T-helper 17 cell (primary cell): ENCODE results near the gene LMLN. TPM values are rescaled to one million over a fixed set of nuclear protein-coding genes. Genes with fewer than 3 reads are reported as not detected.
A peak's percentile ranks its signal among the peaks of the same experiment; 100 is the strongest.
"Not testable (repeated sequence)": the region's sequence is repeated elsewhere in the genome, so short reads cannot be mapped to it uniquely, and the experiment has no call there.

ENCODE experiments used
- ATAC-seq: fragments of 150-1000 bp; cut with Tn5 transposase; 2 replicates; pipeline ENCODE4 v1.10.0; 2021; ENCODE audit warnings: mild to moderate bottlenecking, moderate library complexity
- DNase-seq, 3 donors: peaks; one replicate each; pipeline versions ENCODE4 v3.0.0 to v3.0.0-alpha.2; 2020 to 2021
- H3K9me3 ChIP-seq: one replicate; pipeline ENCODE4 v1.7.0; 2013; ENCODE audit warnings: low read length, mild to moderate bottlenecking; ENCODE audit not compliant: control insufficient read depth, poor library complexity, severe bottlenecking
- H3K27ac Mint-ChIP-seq: one replicate; pipeline ENCODE4 v1.8.0; 2022; ENCODE audit warnings: mild to moderate bottlenecking, moderate library complexity, mixed read lengths
- H3K27me3 Mint-ChIP-seq: one replicate; pipeline ENCODE4 v1.8.0; 2022; ENCODE audit warnings: mixed read lengths
- H3K36me3 Mint-ChIP-seq: one replicate; pipeline ENCODE4 v1.8.0; 2022; ENCODE audit warnings: low read depth, mixed read lengths
- H3K4me1 Mint-ChIP-seq: one replicate; pipeline ENCODE4 v1.8.0; 2022; ENCODE audit warnings: mild to moderate bottlenecking, mixed read lengths
- H3K4me3 Mint-ChIP-seq: one replicate; pipeline ENCODE4 v1.8.0; 2022; ENCODE audit warnings: mild to moderate bottlenecking, moderate library complexity, mixed read lengths
- total RNA-seq, 4 donors: library from RNA in 2 of 4; stranded (reverse) in 2 of 4; gene quantifications; one replicate each; pipeline ENCODE4 v1.2.3 and lab custom pipeline; 2022 to 2026

LMLN gene
- total RNA-seq, 2 donors from 2014 or later: 3.2 to 4.4 TPM

- Mint-ChIP-seq H3K4me3 (peak overlapping the region; percentile 67), H3K27me3 (peaks cover 31% of the 10 kb centered on the region), H3K27ac (no peak overlapping the region), H3K36me3 (no peaks in the 10 kb centered on the region), H3K4me1 (peaks cover 2% of the 10 kb centered on the region)
- ATAC-seq: no peak
- no peaks in the 10 kb centered on the region for H3K9me3 ChIP-seq
- peak in 1 of 3 donors; percentile 7 for DNase-seq
These were observed 121.4 kb downstream of the LMLN start for GRCh38 chr3:198081421-198081844.

GRCh38 chr3:198082226-198082625, 122.2 kb downstream of the LMLN start:
- H3K4me1 Mint-ChIP-seq, DNase-seq, H3K27ac Mint-ChIP-seq, ATAC-seq, H3K9me3 ChIP-seq, H3K36me3 Mint-ChIP-seq: not testable (repeated sequence)
- Mint-ChIP-seq H3K27me3 (peaks cover 37% of the 10 kb centered on the region), H3K4me3 (peak overlapping the region; percentile 67)

- H3K4me1 Mint-ChIP-seq: no peaks in the 10 kb centered on the region
- H3K4me3 Mint-ChIP-seq: no peak overlapping the region
- DNase-seq (no peak), ATAC-seq (no peak)
- no peaks in the 10 kb centered on the region for H3K36me3 Mint-ChIP-seq
- H3K9me3 ChIP-seq: peaks cover 4% of the 10 kb centered on the region
- H3K27me3 Mint-ChIP-seq: peaks cover 40% of the 10 kb centered on the region
- no peak overlapping the region for H3K27ac Mint-ChIP-seq
These were observed 128.5 kb downstream of the LMLN start for GRCh38 chr3:198088421-198088955.

- ATAC-seq (no peak), DNase-seq (no peak)
- no peak overlapping the region for H3K4me3 Mint-ChIP-seq
- peaks cover 31% of the 10 kb centered on the region for H3K27me3 Mint-ChIP-seq
- no peak overlapping the region for H3K27ac Mint-ChIP-seq
- H3K36me3 Mint-ChIP-seq: no peaks in the 10 kb centered on the region
- no peaks in the 10 kb centered on the region for H3K4me1 Mint-ChIP-seq
- peaks cover 4% of the 10 kb centered on the region for H3K9me3 ChIP-seq
These were observed 130.8 kb downstream of the LMLN start for GRCh38 chr3:198090795-198091332.

- peaks cover 22% of the 10 kb centered on the region for H3K27me3 Mint-ChIP-seq
These were observed 132.3 kb downstream of the LMLN start for GRCh38 chr3:198092276-198092675.

GRCh38 chr3:198093112-198093679, 133.2 kb downstream of the LMLN start:
- Mint-ChIP-seq H3K4me1 (no peaks in the 10 kb centered on the region), H3K27me3 (peaks cover 21% of the 10 kb centered on the region), H3K4me3 (no peak overlapping the region), H3K27ac (no peak overlapping the region), H3K36me3 (no peaks in the 10 kb centered on the region)
- no peak for ATAC-seq
- no peak for DNase-seq
- peaks cover 4% of the 10 kb centered on the region for H3K9me3 ChIP-seq

More at GRCh38 chr3:198092276-198092675, 132.3 kb downstream of the LMLN start:
- Mint-ChIP-seq H3K4me1 (no peaks in the 10 kb centered on the region), H3K27ac (no peak overlapping the region), H3K4me3 (no peak overlapping the region), H3K36me3 (no peaks in the 10 kb centered on the region)
- peaks cover 4% of the 10 kb centered on the region for H3K9me3 ChIP-seq
- ATAC-seq: no peak
- DNase-seq: no peak

Other genes with a start within 250 kb of the LMLN start
- gene RUBCN, start 223.3 kb upstream of the LMLN start, total RNA-seq: 10 to 100 TPM; 40.2 to 41.7 TPM
- gene FYTTD1, start 210.3 kb upstream of the LMLN start, total RNA-seq: 10 to 100 TPM; 52.0 to 67.1 TPM
- gene LRCH3, start 169.0 kb upstream of the LMLN start, total RNA-seq: 10 to 100 TPM; 48.6 to 56.8 TPM
- gene RPL35A, start 10.0 kb upstream of the LMLN start, total RNA-seq: 1,000 to 10,000 TPM; 1,671 to 1,728 TPM